ENCODE measurements around the gene MAST1.

DNA sequence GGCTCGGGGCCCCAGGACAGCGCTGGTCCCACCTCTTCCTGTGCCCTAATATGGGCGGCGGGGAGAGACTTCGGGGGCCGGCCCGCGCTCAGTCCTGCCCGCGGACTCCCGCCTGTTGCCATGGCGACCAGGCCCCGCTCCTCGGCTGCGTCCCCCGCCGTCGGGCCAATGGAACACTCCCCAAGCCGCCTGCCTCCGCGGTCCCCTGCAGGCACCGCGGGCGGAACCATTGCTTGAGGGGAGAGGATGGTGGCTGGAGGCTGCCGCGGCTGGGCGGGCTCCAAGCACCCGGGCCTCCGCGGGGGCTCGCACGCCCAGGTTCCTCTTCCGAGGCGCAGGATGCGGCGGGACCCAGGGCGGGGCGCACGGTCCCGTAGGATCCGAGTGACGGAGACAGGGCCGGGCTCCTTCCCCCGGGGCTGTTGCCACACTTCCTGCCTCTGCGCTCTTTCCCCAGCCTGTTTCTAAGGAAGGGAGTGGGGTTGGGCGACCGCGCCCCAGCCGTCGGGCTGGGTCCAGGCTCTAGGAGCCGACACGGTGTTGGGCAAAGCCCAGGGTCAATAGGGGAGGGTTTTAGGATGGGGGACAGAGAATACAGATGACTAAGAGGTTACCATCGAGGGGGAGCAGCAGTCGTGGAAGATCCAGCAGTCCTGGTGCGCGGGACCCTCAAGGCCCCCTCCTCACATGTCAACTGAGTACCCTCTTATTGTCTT, 48.3 kb upstream of the MAST1 start:
- TF ChIP-seq, protein P1, sequence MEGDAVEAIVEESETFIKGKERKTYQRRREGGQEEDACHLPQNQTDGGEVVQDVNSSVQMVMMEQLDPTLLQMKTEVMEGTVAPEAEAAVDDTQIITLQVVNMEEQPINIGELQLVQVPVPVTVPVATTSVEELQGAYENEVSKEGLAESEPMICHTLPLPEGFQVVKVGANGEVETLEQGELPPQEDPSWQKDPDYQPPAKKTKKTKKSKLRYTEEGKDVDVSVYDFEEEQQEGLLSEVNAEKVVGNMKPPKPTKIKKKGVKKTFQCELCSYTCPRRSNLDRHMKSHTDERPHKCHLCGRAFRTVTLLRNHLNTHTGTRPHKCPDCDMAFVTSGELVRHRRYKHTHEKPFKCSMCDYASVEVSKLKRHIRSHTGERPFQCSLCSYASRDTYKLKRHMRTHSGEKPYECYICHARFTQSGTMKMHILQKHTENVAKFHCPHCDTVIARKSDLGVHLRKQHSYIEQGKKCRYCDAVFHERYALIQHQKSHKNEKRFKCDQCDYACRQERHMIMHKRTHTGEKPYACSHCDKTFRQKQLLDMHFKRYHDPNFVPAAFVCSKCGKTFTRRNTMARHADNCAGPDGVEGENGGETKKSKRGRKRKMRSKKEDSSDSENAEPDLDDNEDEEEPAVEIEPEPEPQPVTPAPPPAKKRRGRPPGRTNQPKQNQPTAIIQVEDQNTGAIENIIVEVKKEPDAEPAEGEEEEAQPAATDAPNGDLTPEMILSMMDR (IDR thresholded peaks at IDR 0.05; ENCODE audit: low read length): no peak
- TF ChIP-seq EZH2 (optimal IDR thresholded peaks at IDR 0.05; ENCODE audit: low read depth, low read length): no peak
- TF ChIP-seq EZH2phosphoT487 (IDR thresholded peaks at IDR 0.05; ENCODE audit: low read length): no peak

Measured in MM.1S (cell line).